Middle frontal gyrus (tissue), 1 donor: Measurements from ENCODE around the gene LY6G6D.

Experiments
- DNase-seq: peaks from one replicate; pipeline ENCODE4 v3.0.0-alpha.2; 2015; ENCODE audit warnings: low spot score; ENCODE audit errors: extremely low spot score

The LY6G6D gene

GRCh38 chr6:31734821-31735406 lies 19.8 kb downstream of the LY6G6D start:
- DNase-seq = no peak

- no peak for DNase-seq
Observed at GRCh38 chr6:31736021-31736767, 21.0 kb downstream of the LY6G6D start, which contains the start of gene CLIC1. CLIC1 (minus strand) TSS chr6:31736530; CDS start chr6:31736300, 230 bp downstream.

GRCh38 chr6:31736768-31737314 lies 21.7 kb downstream of the LY6G6D start:
- DNase-seq = no peak

- DNase-seq = no peak
Observed at GRCh38 chr6:31737315-31737990, 22.3 kb downstream of the LY6G6D start.

- no peak for DNase-seq
Observed at GRCh38 chr6:31737991-31738979, 23.1 kb downstream of the LY6G6D start.

- peak; percentile 99 for DNase-seq
Observed at GRCh38 chr6:31739639-31740396, 24.7 kb downstream of the LY6G6D start, which contains the start of gene MSH5. MSH5 (plus strand) TSS chr6:31740005; CDS start chr6:31740467, 462 bp downstream.

GRCh38 chr6:31740397-31741223 lies 25.5 kb downstream of the LY6G6D start:
- DNase-seq = no peak

GRCh38 chr6:31741815-31742214 lies 26.7 kb downstream of the LY6G6D start:
- DNase-seq = no peak

GRCh38 chr6:31742894-31743293 lies 27.7 kb downstream of the LY6G6D start:
- no peak for DNase-seq

GRCh38 chr6:31744422-31744821 lies 29.3 kb downstream of the LY6G6D start:
- no peak for DNase-seq

- DNase-seq = no peak
Observed at GRCh38 chr6:31749301-31750036, 34.3 kb downstream of the LY6G6D start.

GRCh38 chr6:31750411-31751022 lies 35.4 kb downstream of the LY6G6D start:
- no peak for DNase-seq

- DNase-seq = no peak
Observed at GRCh38 chr6:31752739-31753319, 37.7 kb downstream of the LY6G6D start.

- DNase-seq = no peak
Observed at GRCh38 chr6:31758281-31758680, 43.1 kb downstream of the LY6G6D start.

GRCh38 chr6:31760790-31761189 lies 45.6 kb downstream of the LY6G6D start:
- no peak for DNase-seq

GRCh38 chr6:31761343-31761742 lies 46.2 kb downstream of the LY6G6D start:
- no peak for DNase-seq

GRCh38 chr6:31762356-31762755 lies 47.2 kb downstream of the LY6G6D start, which contains the start of gene SAPCD1:
SAPCD1 (plus strand) TSS chr6:31762656; CDS start chr6:31763055, 399 bp downstream.
- DNase-seq = no peak
